SU-DHL-6 (cell line): ENCODE results near the gene RALB.

ENCODE experiments used
- CTCF ChIP-seq: fragments of 200-600 bp; sonication (generic); IDR thresholded peaks from one replicate; pipeline ENCODE4 v1.5.1; 2017; ENCODE audit warnings: antibody characterized with exemption, mild to moderate bottlenecking, low read length, moderate library complexity; ENCODE audit not compliant: insufficient read depth, poor library complexity, severe bottlenecking
- EZH2phosphoT487 ChIP-seq: fragments of 200-600 bp; sonication (generic), shearing (Covaris generic); conservative IDR thresholded peaks from 2 replicates; pipeline ENCODE4 v1.6.1; 2018; ENCODE audit warnings: mild to moderate bottlenecking, antibody characterized with exemption, low read length, moderate library complexity, mixed read lengths

- no peak for TF ChIP-seq CTCF
- TF ChIP-seq EZH2phosphoT487 = no peak
Observed at GRCh38 chr2:120293096-120294007, 40.7 kb downstream of the RALB start.
